ENCODE results near the gene VWA3B.

VWA3B gene

DNA sequence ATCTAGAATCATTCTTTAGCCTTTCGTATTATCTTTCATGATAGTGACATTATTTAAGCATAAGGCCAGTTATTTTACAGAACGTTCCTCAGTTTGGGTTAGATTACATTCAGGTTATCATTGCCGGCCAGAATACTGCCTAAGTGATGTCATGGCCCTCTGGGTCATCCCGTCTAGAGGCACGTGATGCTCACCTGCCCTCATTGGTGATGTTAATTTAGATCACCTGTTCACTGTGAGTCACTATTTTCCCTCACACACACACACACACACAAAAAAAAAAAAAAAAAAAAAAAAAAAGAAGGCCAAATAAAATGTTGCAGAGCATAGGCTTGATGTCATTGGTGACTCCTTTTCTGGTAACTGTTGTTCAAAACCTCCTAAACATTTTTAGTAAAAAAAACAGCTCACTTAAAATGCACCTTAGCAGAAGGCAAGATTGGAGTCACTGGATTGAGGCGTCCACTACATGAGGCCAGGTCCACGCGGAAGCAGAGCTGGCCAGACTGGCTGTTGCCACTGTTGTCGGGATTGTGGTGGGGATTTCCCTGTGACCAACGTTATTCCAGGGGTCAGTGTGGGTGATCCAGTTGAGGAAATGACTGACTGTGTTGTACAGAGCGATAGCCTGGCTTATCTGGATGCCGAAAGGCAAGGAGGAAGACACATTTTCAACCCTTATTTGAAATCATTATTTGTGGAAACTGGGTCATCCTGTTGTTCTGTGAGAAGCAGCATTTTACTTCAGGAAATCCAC, 207.1 kb downstream of the VWA3B start:
- H3K36me3 ChIP-seq (ENCODE audit: low read length) = no peaks in the 10 kb centered on the region
- no peaks in the 10 kb centered on the region for H3K9me3 ChIP-seq (ENCODE audit: insufficient read depth, low read length)
- TF ChIP-seq, protein P1, sequence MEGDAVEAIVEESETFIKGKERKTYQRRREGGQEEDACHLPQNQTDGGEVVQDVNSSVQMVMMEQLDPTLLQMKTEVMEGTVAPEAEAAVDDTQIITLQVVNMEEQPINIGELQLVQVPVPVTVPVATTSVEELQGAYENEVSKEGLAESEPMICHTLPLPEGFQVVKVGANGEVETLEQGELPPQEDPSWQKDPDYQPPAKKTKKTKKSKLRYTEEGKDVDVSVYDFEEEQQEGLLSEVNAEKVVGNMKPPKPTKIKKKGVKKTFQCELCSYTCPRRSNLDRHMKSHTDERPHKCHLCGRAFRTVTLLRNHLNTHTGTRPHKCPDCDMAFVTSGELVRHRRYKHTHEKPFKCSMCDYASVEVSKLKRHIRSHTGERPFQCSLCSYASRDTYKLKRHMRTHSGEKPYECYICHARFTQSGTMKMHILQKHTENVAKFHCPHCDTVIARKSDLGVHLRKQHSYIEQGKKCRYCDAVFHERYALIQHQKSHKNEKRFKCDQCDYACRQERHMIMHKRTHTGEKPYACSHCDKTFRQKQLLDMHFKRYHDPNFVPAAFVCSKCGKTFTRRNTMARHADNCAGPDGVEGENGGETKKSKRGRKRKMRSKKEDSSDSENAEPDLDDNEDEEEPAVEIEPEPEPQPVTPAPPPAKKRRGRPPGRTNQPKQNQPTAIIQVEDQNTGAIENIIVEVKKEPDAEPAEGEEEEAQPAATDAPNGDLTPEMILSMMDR (IDR thresholded peaks at IDR 0.05; ENCODE audit: insufficient read depth, low read length, poor library complexity, severe bottlenecking) = no peak
- no peak for TF ChIP-seq EZH2phosphoT487 (conservative IDR thresholded peaks at IDR 0.05; ENCODE audit: low read length)
- H3F3A ChIP-seq (ENCODE audit: insufficient read depth) = no peaks in the 10 kb centered on the region
- no peak overlapping the region for H2AFZ ChIP-seq (ENCODE audit: low read depth, low read length, severe bottlenecking)
- H3K9ac ChIP-seq (ENCODE audit: low read length) = no peak overlapping the region
- no peaks in the 10 kb centered on the region for H3K9me2 ChIP-seq (replicated peaks; ENCODE audit: insufficient read depth, low read length)
- no peak overlapping the region for H3K27ac ChIP-seq (ENCODE audit: low read depth, low read length)
- no peak overlapping the region for H3K4me3 ChIP-seq (ENCODE audit: insufficient read depth, low read length, poor library complexity, severe bottlenecking)
- no peaks in the 10 kb centered on the region for H3K79me2 ChIP-seq (ENCODE audit: insufficient read depth, low read length)
- no peaks in the 10 kb centered on the region for H4K20me1 ChIP-seq (ENCODE audit: low read depth, low read length)
- no peaks in the 10 kb centered on the region for H3K27me3 ChIP-seq (ENCODE audit: low read length)
- no peak overlapping the region for H3K4me2 ChIP-seq (ENCODE audit: low read depth, low read length, poor library complexity, severe bottlenecking)

DNA sequence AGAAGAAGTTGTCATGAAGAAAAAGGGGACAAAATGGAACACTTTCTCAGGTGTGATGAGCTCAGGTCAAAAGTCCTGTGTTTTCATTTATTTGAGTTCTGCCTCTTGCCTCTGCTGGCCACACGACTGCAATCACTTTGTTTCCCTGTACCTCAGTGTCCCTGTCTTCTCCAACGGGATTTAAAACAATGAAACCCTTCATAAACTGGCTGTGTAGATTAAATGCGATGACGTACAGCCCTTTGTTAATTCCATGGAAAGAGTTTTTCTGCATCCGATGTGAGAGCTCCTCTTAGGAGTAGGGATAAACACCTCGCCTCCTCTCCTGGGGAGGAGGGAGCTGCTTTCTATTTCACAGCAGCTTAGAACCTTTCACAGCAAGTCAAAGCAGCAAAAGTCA, 207.7 kb downstream of the VWA3B start:
- no peak for TF ChIP-seq EZH2phosphoT487 (conservative IDR thresholded peaks at IDR 0.05; ENCODE audit: low read length)
- TF ChIP-seq, protein P1 (IDR thresholded peaks at IDR 0.05; ENCODE audit: insufficient read depth, low read length, poor library complexity, severe bottlenecking) = no peak
- Histone ChIP-seq H3K9me2 (replicated peaks; ENCODE audit: insufficient read depth, low read length) (no peaks in the 10 kb centered on the region), H3K79me2 (ENCODE audit: insufficient read depth, low read length) (no peaks in the 10 kb centered on the region), H4K20me1 (ENCODE audit: low read depth, low read length) (no peaks in the 10 kb centered on the region), H2AFZ (ENCODE audit: low read depth, low read length, severe bottlenecking) (no peak overlapping the region), H3K4me2 (ENCODE audit: low read depth, low read length, poor library complexity, severe bottlenecking) (no peak overlapping the region), H3K9me3 (ENCODE audit: insufficient read depth, low read length) (no peaks in the 10 kb centered on the region), H3K4me3 (ENCODE audit: insufficient read depth, low read length, poor library complexity, severe bottlenecking) (no peak overlapping the region), H3K27ac (ENCODE audit: low read depth, low read length) (no peak overlapping the region), H3K9ac (ENCODE audit: low read length) (no peak overlapping the region), H3K27me3 (ENCODE audit: low read length) (no peaks in the 10 kb centered on the region), H3F3A (ENCODE audit: insufficient read depth) (no peaks in the 10 kb centered on the region), H3K36me3 (ENCODE audit: low read length) (no peaks in the 10 kb centered on the region)

DNA sequence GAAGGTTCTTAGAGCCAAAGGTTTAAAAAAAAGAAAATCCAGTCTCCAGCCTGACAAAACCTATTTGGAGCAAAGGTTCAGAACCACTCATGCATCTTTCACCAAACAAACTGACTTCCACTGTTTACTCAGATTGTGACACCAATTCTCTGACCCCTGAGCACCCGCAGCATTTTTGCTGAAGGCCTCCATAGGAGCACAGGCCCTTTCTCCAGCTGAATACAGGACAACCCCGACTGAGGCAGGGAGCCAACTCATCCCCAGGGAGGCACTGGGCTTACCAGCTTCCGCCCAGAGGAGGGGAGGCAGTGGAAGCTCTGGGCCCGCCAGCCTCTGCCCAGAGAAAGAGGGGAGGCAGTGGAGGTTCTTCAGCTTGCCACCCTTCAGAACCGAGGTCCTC, 208.3 kb downstream of the VWA3B start:
- H3K27ac ChIP-seq (ENCODE audit: low read depth, low read length) = no peak overlapping the region
- TF ChIP-seq, protein P1 (IDR thresholded peaks at IDR 0.05; ENCODE audit: insufficient read depth, low read length, poor library complexity, severe bottlenecking) = no peak
- TF ChIP-seq EZH2phosphoT487 (conservative IDR thresholded peaks at IDR 0.05; ENCODE audit: low read length) = no peak
- no peak overlapping the region for H3K9ac ChIP-seq (ENCODE audit: low read length)
- no peaks in the 10 kb centered on the region for H3K27me3 ChIP-seq (ENCODE audit: low read length)
- no peaks in the 10 kb centered on the region for H3F3A ChIP-seq (ENCODE audit: insufficient read depth)
- no peaks in the 10 kb centered on the region for H3K36me3 ChIP-seq (ENCODE audit: low read length)
- no peak overlapping the region for H2AFZ ChIP-seq (ENCODE audit: low read depth, low read length, severe bottlenecking)
- no peaks in the 10 kb centered on the region for H4K20me1 ChIP-seq (ENCODE audit: low read depth, low read length)
- H3K9me2 ChIP-seq (replicated peaks; ENCODE audit: insufficient read depth, low read length) = no peaks in the 10 kb centered on the region
- H3K9me3 ChIP-seq (ENCODE audit: insufficient read depth, low read length) = no peaks in the 10 kb centered on the region
- no peak overlapping the region for H3K4me2 ChIP-seq (ENCODE audit: low read depth, low read length, poor library complexity, severe bottlenecking)
- no peak overlapping the region for H3K4me3 ChIP-seq (ENCODE audit: insufficient read depth, low read length, poor library complexity, severe bottlenecking)
- H3K79me2 ChIP-seq (ENCODE audit: insufficient read depth, low read length) = no peaks in the 10 kb centered on the region
